ENCODE data around the gene CAPN5. TPM values are rescaled to one million over a fixed set of nuclear protein-coding genes. Genes with fewer than 3 reads are reported as not detected.
A peak's percentile ranks its signal among the peaks of the same experiment; 100 is the strongest.

CAPN5 gene
- total and polyA plus RNA-seq, 2 donors (not counting 1 experiment from before 2014, with no cell fraction given): 17.5 to 20.4 TPM

GRCh38 chr11:77125695-77126094 lies 58.9 kb downstream of the CAPN5 start:
- Histone ChIP-seq H3K9me3 (ENCODE audit: control insufficient read depth, insufficient read depth, low read depth, low read length) (no peaks in the 10 kb centered on the region), H3K27me3 (ENCODE audit: control insufficient read depth, insufficient read depth, low read length) (no peaks in the 10 kb centered on the region), H3K4me2 (ENCODE audit: extremely low read depth, insufficient read depth, low read length) (no peak overlapping the region), H3K27ac (ENCODE audit: insufficient read depth, low read length) (no peak overlapping the region), H3K9ac (ENCODE audit: insufficient read depth, low read length) (no peak overlapping the region), H3K4me3 (replicated peaks in 1 of 4; ENCODE audit: control extremely low read depth in 1 of 4, insufficient read depth in 1 of 4, low read depth in 3 of 4, low read length in 4 of 4) (no peak overlapping the region), H3K4me1 (ENCODE audit: control insufficient read depth, extremely low read depth, insufficient read depth, low read length) (no peaks in the 10 kb centered on the region), H3K36me3 (ENCODE audit: control insufficient read depth, insufficient read depth, low read length) (peaks cover 7% of the 10 kb centered on the region), H4K20me1 (ENCODE audit: control insufficient read depth, extremely low read depth, insufficient read depth, low read length) (no peaks in the 10 kb centered on the region), H2AFZ (ENCODE audit: low read length) (no peak overlapping the region), H3K79me2 (ENCODE audit: control insufficient read depth, insufficient read depth, low read length) (no peaks in the 10 kb centered on the region)
- TF ChIP-seq CTCF (conservative IDR thresholded peaks at IDR 0.05 in 1 of 2, IDR thresholded peaks at IDR 0.05 in 1 of 2; ENCODE audit: low read depth in 1 of 2, low read length in 2 of 2): no peak
- no peak for TF ChIP-seq EZH2 (IDR thresholded peaks at IDR 0.05; ENCODE audit: low read length, missing control alignments)
- DNase-seq (ENCODE audit: low read depth in 2 of 2): no peak

GRCh38 chr11:77126156-77126775 lies 59.5 kb downstream of the CAPN5 start:
- no peak overlapping the region for H3K4me2 ChIP-seq (ENCODE audit: extremely low read depth, insufficient read depth, low read length)
- no peak overlapping the region for H2AFZ ChIP-seq (ENCODE audit: low read length)
- DNase-seq (ENCODE audit: low read depth in 2 of 2): no peak
- H3K27ac ChIP-seq (ENCODE audit: insufficient read depth, low read length): no peak overlapping the region
- H3K27me3 ChIP-seq (ENCODE audit: control insufficient read depth, insufficient read depth, low read length): no peaks in the 10 kb centered on the region
- H3K36me3 ChIP-seq (ENCODE audit: control insufficient read depth, insufficient read depth, low read length): peaks cover 3% of the 10 kb centered on the region
- no peaks in the 10 kb centered on the region for H4K20me1 ChIP-seq (ENCODE audit: control insufficient read depth, extremely low read depth, insufficient read depth, low read length)
- no peak overlapping the region for H3K9ac ChIP-seq (ENCODE audit: insufficient read depth, low read length)
- H3K4me1 ChIP-seq (ENCODE audit: control insufficient read depth, extremely low read depth, insufficient read depth, low read length): peaks cover 5% of the 10 kb centered on the region
- H3K79me2 ChIP-seq (ENCODE audit: control insufficient read depth, insufficient read depth, low read length): no peaks in the 10 kb centered on the region
- no peak for TF ChIP-seq EZH2 (IDR thresholded peaks at IDR 0.05; ENCODE audit: low read length, missing control alignments)
- TF ChIP-seq CTCF (conservative IDR thresholded peaks at IDR 0.05 in 1 of 2, IDR thresholded peaks at IDR 0.05 in 1 of 2; ENCODE audit: low read depth in 1 of 2, low read length in 2 of 2): no peak
- no peaks in the 10 kb centered on the region for H3K9me3 ChIP-seq (ENCODE audit: control insufficient read depth, insufficient read depth, low read depth, low read length)
- no peak overlapping the region for H3K4me3 ChIP-seq (replicated peaks in 1 of 4; ENCODE audit: control extremely low read depth in 1 of 4, insufficient read depth in 1 of 4, low read depth in 3 of 4, low read length in 4 of 4)

- no peak overlapping the region for H2AFZ ChIP-seq (ENCODE audit: low read length)
- no peaks in the 10 kb centered on the region for H3K79me2 ChIP-seq (ENCODE audit: control insufficient read depth, insufficient read depth, low read length)
- H3K4me3 ChIP-seq (replicated peaks in 1 of 4; ENCODE audit: control extremely low read depth in 1 of 4, insufficient read depth in 1 of 4, low read depth in 3 of 4, low read length in 4 of 4): peak overlapping the region in 2 of 4 experiments; percentile 16 to 58
- peaks cover 2% of the 10 kb centered on the region for H3K36me3 ChIP-seq (ENCODE audit: control insufficient read depth, insufficient read depth, low read length)
- TF ChIP-seq CTCF (conservative IDR thresholded peaks at IDR 0.05 in 1 of 2, IDR thresholded peaks at IDR 0.05 in 1 of 2; ENCODE audit: low read depth in 1 of 2, low read length in 2 of 2): no peak
- no peak for TF ChIP-seq EZH2 (IDR thresholded peaks at IDR 0.05; ENCODE audit: low read length, missing control alignments)
- no peak overlapping the region for H3K9ac ChIP-seq (ENCODE audit: insufficient read depth, low read length)
- H3K4me2 ChIP-seq (ENCODE audit: extremely low read depth, insufficient read depth, low read length): peak overlapping the region; percentile 87
- peaks cover 5% of the 10 kb centered on the region for H3K4me1 ChIP-seq (ENCODE audit: control insufficient read depth, extremely low read depth, insufficient read depth, low read length)
- H3K9me3 ChIP-seq (ENCODE audit: control insufficient read depth, insufficient read depth, low read depth, low read length): no peaks in the 10 kb centered on the region
- H4K20me1 ChIP-seq (ENCODE audit: control insufficient read depth, extremely low read depth, insufficient read depth, low read length): no peaks in the 10 kb centered on the region
- H3K27me3 ChIP-seq (ENCODE audit: control insufficient read depth, insufficient read depth, low read length): no peaks in the 10 kb centered on the region
- no peak for DNase-seq (ENCODE audit: low read depth in 2 of 2)
- H3K27ac ChIP-seq (ENCODE audit: insufficient read depth, low read length): no peak overlapping the region
Measured at GRCh38 chr11:77126861-77127234, 60.1 kb downstream of the CAPN5 start.

Measured in fibroblast of lung (primary cell).